GM12878 (cell line): ENCODE data around the gene SBF1. TPM values are rescaled to one million over a fixed set of nuclear protein-coding genes. Genes with fewer than 3 reads are reported as not detected.

Source experiments
- ATAC-seq: fragments of 200-7000 bp; cut with Tn5 transposase; 3 replicates; pipeline ENCODE4 v1.9.1; 2020; ENCODE audit warnings: mild to moderate bottlenecking, moderate library complexity
- BruUV-seq: library from RNA; stranded (reverse); fragments of 400-500 nt; replicated peaks from 2 replicates; lab custom pipeline; 2021; lab: Mats Ljungman, UMichigan
- CTCF ChIA-PET: fragments of 300-600 bp; sonication (Branson Sonifier 250); formaldehyde crosslinking; extraction: SDS; loops from one replicate; lab custom pipeline; 2021; ENCODE audit warnings: inconsistent platforms; lab: Yijun Ruan, JAX
- POLR2A ChIA-PET: fragments of 350-600 bp; formaldehyde crosslinking; extraction: SDS; loops from one replicate; lab custom pipeline; 2021; ENCODE audit warnings: inconsistent platforms; lab: Charles Lee
- RAD21 ChIA-PET: fragments of 300-600 bp; sonication (Branson Sonifier 250); formaldehyde crosslinking; loops from one replicate; lab custom pipeline; 2023; ENCODE audit warnings: antibody characterized with exemption; ENCODE audit not compliant: unreplicated experiment; lab: Charles Lee
- SMC1A ChIA-PET: fragments of 300-600 bp; sonication (Branson Sonifier 250); formaldehyde crosslinking; loops from one replicate; lab custom pipeline; 2023; ENCODE audit not compliant: unreplicated experiment, uncharacterized antibody; lab: Charles Lee
- DNase-seq: peaks from one replicate; pipeline ENCODE4 v3.0.0-alpha.2; 2011; ENCODE audit warnings: low read depth, low spot score
- FAIRE-seq: peaks from 3 replicates; lab custom pipeline; 2011; peaks lifted over from hg19 to GRCh38; lab: Jason Lieb, UNC
- H2AFZ ChIP-seq: 2 replicates; pipeline ENCODE4 v1.6.0; 2011; ENCODE audit warnings: low read depth, low read length, control low read depth; ENCODE audit not compliant: control insufficient read depth
- H3K27ac ChIP-seq: 2 replicates; pipeline ENCODE4 v1.5.1; 2011; ENCODE audit warnings: control low read depth; ENCODE audit not compliant: control insufficient read depth, insufficient read depth
- H3K27me3 ChIP-seq, 2 experiments: replicated peaks in 1 of 2; 2 replicates each; pipeline versions ENCODE4 v1.6.0 to v1.6.1; 2011; ENCODE audit warnings: low read length in 1 of 2; ENCODE audit not compliant: control insufficient read depth in 2 of 2, insufficient read depth in 2 of 2
- H3K36me3 ChIP-seq, 2 experiments: 2 replicates each; pipeline ENCODE4 v1.5.1; 2011; ENCODE audit warnings: low read length in 1 of 2; ENCODE audit not compliant: control insufficient read depth in 2 of 2, insufficient read depth in 2 of 2
- H3K4me1 ChIP-seq: 2 replicates; pipeline ENCODE4 v1.6.1; 2011; ENCODE audit warnings: mild to moderate bottlenecking, low read length, moderate library complexity, mixed read lengths; ENCODE audit not compliant: control insufficient read depth, insufficient read depth
- H3K4me2 ChIP-seq: 2 replicates; pipeline ENCODE4 v1.6.0; 2011; ENCODE audit warnings: control low read depth; ENCODE audit not compliant: control insufficient read depth, insufficient read depth
- H3K4me3 ChIP-seq: fragments of 200-600 bp; sonication (generic); 2 replicates; pipeline ENCODE4 v1.5.1; 2016
- H3K79me2 ChIP-seq: 2 replicates; pipeline ENCODE4 v1.6.0; 2011; ENCODE audit warnings: low read length; ENCODE audit not compliant: control insufficient read depth, insufficient read depth
- H3K9ac ChIP-seq: 2 replicates; pipeline ENCODE4 v1.8.0; 2011; ENCODE audit warnings: low read length, control low read depth, mixed read lengths; ENCODE audit not compliant: control insufficient read depth, insufficient read depth
- H3K9me3 ChIP-seq: replicated peaks from 3 replicates; pipeline ENCODE4 v1.5.1; 2011; ENCODE audit warnings: mild to moderate bottlenecking, low read length; ENCODE audit not compliant: control insufficient read depth, insufficient read depth
- H4K20me1 ChIP-seq: 2 replicates; pipeline ENCODE4 v1.6.0; 2011; ENCODE audit not compliant: control insufficient read depth, insufficient read depth
- ASH2L ChIP-seq: fragments of 300-600, 200-600 bp; sonication (generic); IDR thresholded peaks from 2 replicates; pipeline ENCODE4 v1.6.1; 2017; ENCODE audit warnings: low read depth, mild to moderate bottlenecking, borderline replicate concordance
- EGR1 ChIP-seq, 2 experiments: IDR thresholded peaks; 1 replicate in 1 of 2; 2 replicates in 1 of 2; pipeline ENCODE4 v1.6.1; 2011 to 2012; ENCODE audit warnings: low read depth in 2 of 2, low read length in 2 of 2, borderline replicate concordance in 1 of 2, mild to moderate bottlenecking in 1 of 2, moderate library complexity in 1 of 2
- ESRRA ChIP-seq: IDR thresholded peaks from 2 replicates; pipeline ENCODE4 v1.6.1; 2012; ENCODE audit warnings: mild to moderate bottlenecking, low read length, improper control_type of control experiment
- FOXM1 ChIP-seq: IDR thresholded peaks from 2 replicates; pipeline ENCODE4 v1.6.1; 2012; ENCODE audit warnings: low read depth, mild to moderate bottlenecking, inconsistent platforms, low read length, moderate library complexity
- POLR2AphosphoS2 ChIP-seq: IDR thresholded peaks from 2 replicates; pipeline ENCODE4 v1.6.1; 2011; ENCODE audit warnings: low read depth, mild to moderate bottlenecking, low read length, improper control_type of control experiment, moderate library complexity
- SMAD5 ChIP-seq: IDR thresholded peaks from 2 replicates; pipeline ENCODE4 v1.6.1; 2016; ENCODE audit warnings: antibody characterized with exemption, low read depth
- TAF1 ChIP-seq: IDR thresholded peaks from 2 replicates; pipeline ENCODE4 v1.6.1; 2011; ENCODE audit warnings: mild to moderate bottlenecking, low read depth, low read length, borderline replicate concordance
- ZNF24 ChIP-seq: fragments of 450-650 bp; IDR thresholded peaks from 2 replicates; pipeline ENCODE4 v1.6.1; 2017; ENCODE audit warnings: antibody characterized with exemption, mild to moderate bottlenecking
- ZNF384 ChIP-seq: IDR thresholded peaks from 2 replicates; pipeline ENCODE4 v1.6.1; 2012; ENCODE audit warnings: low read depth, mild to moderate bottlenecking, low read length, improper control_type of control experiment, borderline replicate concordance
- ZZZ3 ChIP-seq: IDR thresholded peaks from 2 replicates; pipeline ENCODE4 v1.6.1; 2011; ENCODE audit warnings: low read depth; ENCODE audit not compliant: control insufficient read depth, insufficient read length
- WGBS: methylation state at CpG from one replicate; pipeline ENCODE4 v1.1.6; 2016; ENCODE audit warnings: low lambda C conversion rate; ENCODE audit not compliant: insufficient replicate concordance, insufficient coverage; ENCODE audit errors: missing lambda C conversion rate; 5-methylcytosine and 5-hydroxymethylcytosine counted together
- in situ Hi-C: fragments of 300-500 bp; cut with MboI; formaldehyde crosslinking; loops from 9 replicates; pipeline ENCODE4 v1.14.3; 2018; ENCODE audit warnings: mixed read lengths
- intact Hi-C: fragments of 100-400 bp; cut with micrococcal nuclease; formaldehyde crosslinking; loops from one replicate; pipeline ENCODE4 v1.14.2; 2022; ENCODE audit not compliant: unreplicated experiment
- polyA plus RNA-seq, 11 experiments: library from polyadenylated mRNA; depleted of rRNA in 4 of 11; unstranded in 6 of 11; stranded (reverse) in 5 of 11; fragments of >200 nt; fragmentation: Nextera tagmentation in 4 of 11; fragmentation: Illumina TruSeq in 1 of 11; extraction: Ambion mirVana in 4 of 11; extraction: Trizol in 1 of 11; gene quantifications; 1 replicate in 1 of 11; 2 replicates in 10 of 11; pipeline versions ENCODE4 v1.2.1 to v1.2.3, GENCODE V29; 2011 to 2016; ENCODE audit warnings: inconsistent platforms in 2 of 11, missing spikeins in 2 of 11, low read depth in 1 of 11
- total RNA-seq, 4 experiments: library from RNA; depleted of rRNA in 3 of 4; stranded (reverse); fragments of >200 nt in 3 of 4; fragmentation: Illumina TruSeq in 1 of 4; extraction: Trizol in 1 of 4; gene quantifications; 2 replicates each; pipeline versions ENCODE4 v1.2.1 to v1.2.3, GENCODE V29; 2013 to 2021
- TF ChIP-seq, protein P1 (sequence below): fragments of 150-350 bp; IDR thresholded peaks from 2 replicates; pipeline ENCODE4 v1.6.1; 2016; ENCODE audit warnings: low read depth, low read length
- TF ChIP-seq, protein P2 (sequence below): fragments of 450-650 bp; IDR thresholded peaks from 2 replicates; pipeline ENCODE4 v1.6.1; 2017; ENCODE audit warnings: antibody characterized with exemption, mild to moderate bottlenecking, moderate library complexity
- TF ChIP-seq, protein P3 (sequence below): fragments of 450-650 bp; formaldehyde crosslinking; IDR thresholded peaks from 2 replicates; pipeline ENCODE4 v1.4.0; 2022; ENCODE audit warnings: mild to moderate bottlenecking, moderate library complexity

Gene SBF1
- total and polyA plus RNA-seq, 10 of the 15 experiments (the other 5 are each of a cell fraction or from before 2014, with no cell fraction given), result 0.23 to 95.0 (median 17.8) TPM

DNA sequence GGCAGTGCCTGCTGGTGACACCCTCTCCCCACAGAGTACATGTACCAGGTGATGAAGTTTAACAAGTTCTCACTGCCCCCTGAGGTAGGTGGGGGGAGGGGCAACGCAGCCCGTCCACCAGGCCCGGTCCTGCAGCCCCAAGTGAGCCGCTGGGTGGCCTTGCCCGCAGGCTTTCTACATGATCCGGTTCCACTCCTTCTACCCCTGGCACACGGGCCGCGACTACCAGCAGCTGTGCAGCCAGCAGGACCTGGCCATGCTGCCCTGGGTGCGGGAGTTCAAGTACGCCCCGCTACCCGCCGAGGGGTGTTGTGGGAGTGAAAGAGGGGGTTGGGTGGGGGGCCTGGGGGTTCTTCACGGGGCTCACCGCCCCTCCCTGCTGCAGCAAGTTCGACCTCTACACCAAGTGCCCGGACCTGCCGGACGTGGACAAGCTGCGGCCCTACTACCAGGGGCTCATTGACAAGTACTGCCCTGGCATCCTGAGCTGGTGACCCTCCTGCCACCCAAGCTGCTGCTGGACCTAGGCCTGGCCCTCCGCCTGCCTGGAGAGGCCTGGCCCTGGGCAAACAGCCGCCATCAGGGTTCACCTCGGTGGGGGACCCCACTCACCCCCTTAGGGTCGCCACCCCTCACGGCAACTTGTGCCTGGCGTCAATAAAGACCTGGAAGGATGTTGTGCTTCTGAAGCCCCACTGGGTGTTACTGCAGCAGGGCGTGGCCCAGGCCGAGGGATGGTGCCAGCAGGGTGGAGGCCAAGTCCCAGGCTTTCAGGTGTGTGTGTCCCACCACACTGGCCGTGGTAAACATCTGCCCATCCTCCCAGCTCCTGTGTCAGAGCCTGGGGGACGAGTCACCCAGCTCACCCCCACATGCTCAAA is 14.8 kb upstream of the SBF1 start:
- RAD21 ChIA-PET, result interaction anchor here (0.6 kb wide), 1 partner anchor 165 kb away, joined by 3 read pairs; no protein-coding TSS in a partner anchor
- H2AFZ ChIP-seq, result no peak overlapping the region
- no peak overlapping the region for H3K9ac ChIP-seq
- 74% methylated on average over 20 of the region's 31 CpGs for WGBS
- H3K36me3 ChIP-seq, result no peaks in the 10 kb centered on the region
- no peaks in the 10 kb centered on the region for H3K9me3 ChIP-seq
- no peaks in the 10 kb centered on the region for H3K79me2 ChIP-seq
- no peak for ATAC-seq
- SMC1A ChIA-PET, result no interaction called here
- intact Hi-C loops (no loop called here), in situ Hi-C loops (loop anchor here (10.0 kb wide), 1 partner anchor 235 kb away; the partner anchor contains the start of gene HDAC10)
- no peaks in the 10 kb centered on the region for H3K27me3 ChIP-seq
- H4K20me1 ChIP-seq, result no peaks in the 10 kb centered on the region
- POLR2A ChIA-PET, result no interaction called here
- no peak for FAIRE-seq
- H3K4me3 ChIP-seq, result no peak overlapping the region
- H3K4me2 ChIP-seq, result no peak overlapping the region
- DNase-seq, result no peak
- CTCF ChIA-PET, result no interaction called here
- H3K27ac ChIP-seq, result no peak overlapping the region
- no TSS peak for BruUV-seq
- peaks cover 5% of the 10 kb centered on the region for H3K4me1 ChIP-seq
- TF ChIP-seq ZZZ3 (no peak), ASH2L (no peak), SMAD5 (no peak), ZNF384 (no peak), EGR1 (IDR thresholded peaks at IDR 0.05; ENCODE audit: borderline replicate concordance in 1 of 2, low read depth in 2 of 2, low read length in 2 of 2) (no peak), ZNF24 (no peak), ESRRA (no peak), FOXM1 (no peak), TAF1 (no peak), POLR2AphosphoS2 (no peak)
- TF ChIP-seq, protein P1, sequence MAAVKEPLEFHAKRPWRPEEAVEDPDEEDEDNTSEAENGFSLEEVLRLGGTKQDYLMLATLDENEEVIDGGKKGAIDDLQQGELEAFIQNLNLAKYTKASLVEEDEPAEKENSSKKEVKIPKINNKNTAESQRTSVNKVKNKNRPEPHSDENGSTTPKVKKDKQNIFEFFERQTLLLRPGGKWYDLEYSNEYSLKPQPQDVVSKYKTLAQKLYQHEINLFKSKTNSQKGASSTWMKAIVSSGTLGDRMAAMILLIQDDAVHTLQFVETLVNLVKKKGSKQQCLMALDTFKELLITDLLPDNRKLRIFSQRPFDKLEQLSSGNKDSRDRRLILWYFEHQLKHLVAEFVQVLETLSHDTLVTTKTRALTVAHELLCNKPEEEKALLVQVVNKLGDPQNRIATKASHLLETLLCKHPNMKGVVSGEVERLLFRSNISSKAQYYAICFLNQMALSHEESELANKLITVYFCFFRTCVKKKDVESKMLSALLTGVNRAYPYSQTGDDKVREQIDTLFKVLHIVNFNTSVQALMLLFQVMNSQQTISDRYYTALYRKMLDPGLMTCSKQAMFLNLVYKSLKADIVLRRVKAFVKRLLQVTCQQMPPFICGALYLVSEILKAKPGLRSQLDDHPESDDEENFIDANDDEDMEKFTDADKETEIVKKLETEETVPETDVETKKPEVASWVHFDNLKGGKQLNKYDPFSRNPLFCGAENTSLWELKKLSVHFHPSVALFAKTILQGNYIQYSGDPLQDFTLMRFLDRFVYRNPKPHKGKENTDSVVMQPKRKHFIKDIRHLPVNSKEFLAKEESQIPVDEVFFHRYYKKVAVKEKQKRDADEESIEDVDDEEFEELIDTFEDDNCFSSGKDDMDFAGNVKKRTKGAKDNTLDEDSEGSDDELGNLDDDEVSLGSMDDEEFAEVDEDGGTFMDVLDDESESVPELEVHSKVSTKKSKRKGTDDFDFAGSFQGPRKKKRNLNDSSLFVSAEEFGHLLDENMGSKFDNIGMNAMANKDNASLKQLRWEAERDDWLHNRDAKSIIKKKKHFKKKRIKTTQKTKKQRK, result no peak
- TF ChIP-seq, protein P2, sequence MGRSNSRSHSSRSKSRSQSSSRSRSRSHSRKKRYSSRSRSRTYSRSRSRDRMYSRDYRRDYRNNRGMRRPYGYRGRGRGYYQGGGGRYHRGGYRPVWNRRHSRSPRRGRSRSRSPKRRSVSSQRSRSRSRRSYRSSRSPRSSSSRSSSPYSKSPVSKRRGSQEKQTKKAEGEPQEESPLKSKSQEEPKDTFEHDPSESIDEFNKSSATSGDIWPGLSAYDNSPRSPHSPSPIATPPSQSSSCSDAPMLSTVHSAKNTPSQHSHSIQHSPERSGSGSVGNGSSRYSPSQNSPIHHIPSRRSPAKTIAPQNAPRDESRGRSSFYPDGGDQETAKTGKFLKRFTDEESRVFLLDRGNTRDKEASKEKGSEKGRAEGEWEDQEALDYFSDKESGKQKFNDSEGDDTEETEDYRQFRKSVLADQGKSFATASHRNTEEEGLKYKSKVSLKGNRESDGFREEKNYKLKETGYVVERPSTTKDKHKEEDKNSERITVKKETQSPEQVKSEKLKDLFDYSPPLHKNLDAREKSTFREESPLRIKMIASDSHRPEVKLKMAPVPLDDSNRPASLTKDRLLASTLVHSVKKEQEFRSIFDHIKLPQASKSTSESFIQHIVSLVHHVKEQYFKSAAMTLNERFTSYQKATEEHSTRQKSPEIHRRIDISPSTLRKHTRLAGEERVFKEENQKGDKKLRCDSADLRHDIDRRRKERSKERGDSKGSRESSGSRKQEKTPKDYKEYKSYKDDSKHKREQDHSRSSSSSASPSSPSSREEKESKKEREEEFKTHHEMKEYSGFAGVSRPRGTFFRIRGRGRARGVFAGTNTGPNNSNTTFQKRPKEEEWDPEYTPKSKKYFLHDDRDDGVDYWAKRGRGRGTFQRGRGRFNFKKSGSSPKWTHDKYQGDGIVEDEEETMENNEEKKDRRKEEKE, result no peak
- TF ChIP-seq, protein P3, sequence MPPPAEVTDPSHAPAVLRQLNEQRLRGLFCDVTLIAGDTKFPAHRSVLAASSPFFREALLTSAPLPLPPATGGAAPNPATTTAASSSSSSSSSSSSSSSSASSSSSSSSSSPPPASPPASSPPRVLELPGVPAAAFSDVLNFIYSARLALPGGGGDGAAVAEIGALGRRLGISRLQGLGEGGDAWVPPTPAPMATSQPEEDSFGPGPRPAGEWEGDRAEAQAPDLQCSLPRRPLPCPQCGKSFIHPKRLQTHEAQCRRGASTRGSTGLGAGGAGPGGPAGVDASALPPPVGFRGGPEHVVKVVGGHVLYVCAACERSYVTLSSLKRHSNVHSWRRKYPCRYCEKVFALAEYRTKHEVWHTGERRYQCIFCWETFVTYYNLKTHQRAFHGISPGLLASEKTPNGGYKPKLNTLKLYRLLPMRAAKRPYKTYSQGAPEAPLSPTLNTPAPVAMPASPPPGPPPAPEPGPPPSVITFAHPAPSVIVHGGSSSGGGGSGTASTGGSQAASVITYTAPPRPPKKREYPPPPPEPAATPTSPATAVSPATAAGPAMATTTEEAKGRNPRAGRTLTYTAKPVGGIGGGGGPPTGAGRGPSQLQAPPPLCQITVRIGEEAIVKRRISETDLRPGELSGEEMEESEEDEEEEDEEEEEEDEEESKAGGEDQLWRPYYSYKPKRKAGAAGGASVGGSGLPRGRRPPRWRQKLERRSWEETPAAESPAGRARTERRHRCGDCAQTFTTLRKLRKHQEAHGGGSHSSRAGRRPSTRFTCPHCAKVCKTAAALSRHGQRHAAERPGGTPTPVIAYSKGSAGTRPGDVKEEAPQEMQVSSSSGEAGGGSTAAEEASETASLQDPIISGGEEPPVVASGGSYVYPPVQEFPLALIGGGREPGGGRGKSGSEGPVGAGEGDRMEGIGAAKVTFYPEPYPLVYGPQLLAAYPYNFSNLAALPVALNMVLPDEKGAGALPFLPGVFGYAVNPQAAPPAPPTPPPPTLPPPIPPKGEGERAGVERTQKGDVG, result no peak
